ENCODE data around the gene ZNF555. TPM values are rescaled to one million over a fixed set of nuclear protein-coding genes. Genes with fewer than 3 reads are reported as not detected.

The ZNF555 gene
- total and polyA plus RNA-seq, 2 donors, result 4.2 TPM

GRCh38 chr19:2805261-2805900, 35.9 kb upstream of the ZNF555 start:
- Histone ChIP-seq H3K9me3 (ENCODE audit: control insufficient read depth in 2 of 2, insufficient read depth in 1 of 2, low read length in 1 of 2) (peaks cover 0 to 1% of the 10 kb centered on the region in 2 donors), H3K36me3 (ENCODE audit: control insufficient read depth in 2 of 2, insufficient read depth in 2 of 2, low read length in 1 of 2) (peaks cover 91 to 98% of the 10 kb centered on the region in 2 donors), H3K4me3 (ENCODE audit: low read length in 2 of 2) (no peak overlapping the region), H3K27ac (ENCODE audit: low read depth in 1 of 2, low read length in 1 of 2) (no peak overlapping the region), H3K27me3 (ENCODE audit: control insufficient read depth in 2 of 2, insufficient read depth in 1 of 2, low read length in 1 of 2) (no peaks in the 10 kb centered on the region), H3K4me1 (ENCODE audit: control insufficient read depth in 2 of 2, insufficient read depth in 2 of 2, low read length in 2 of 2) (no peaks in the 10 kb centered on the region)
- DNase-seq (ENCODE audit: low read depth in 6 of 9, low spot score in 9 of 9), result no peak
- over 99% methylated on average over 28 of the region's 28 CpGs for WGBS

DNA sequence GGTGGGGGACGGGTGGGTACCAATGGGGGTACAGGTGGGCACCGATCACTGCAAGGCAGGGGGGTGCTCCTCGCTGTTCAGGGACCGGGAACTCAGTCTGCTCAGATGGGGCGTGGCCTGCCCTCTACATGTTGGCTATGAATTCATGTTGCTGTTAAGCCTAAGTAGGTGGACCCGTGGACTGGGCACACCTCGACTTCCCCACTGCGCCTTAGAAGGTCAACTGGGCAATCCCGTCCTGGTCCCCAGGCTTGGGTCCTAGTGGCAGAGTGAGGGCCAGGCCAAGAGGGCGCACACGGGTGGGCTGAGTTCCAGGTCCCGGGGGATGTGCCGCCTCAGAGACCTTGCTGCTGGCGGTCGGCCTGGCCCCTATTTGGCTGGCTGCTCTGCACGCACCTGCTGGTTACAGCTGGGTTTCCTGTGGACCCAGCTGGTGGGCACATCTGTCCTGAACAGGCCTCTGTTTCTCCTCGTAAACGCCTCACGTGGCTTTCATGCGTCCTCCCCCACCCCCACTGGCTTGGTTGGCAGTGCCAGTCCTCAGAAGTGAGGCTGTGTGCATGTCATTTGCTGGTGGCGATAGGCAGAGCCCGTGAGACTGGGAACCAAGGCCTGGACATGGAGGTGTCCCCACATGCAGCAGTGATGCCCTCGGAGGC, 35.2 kb upstream of the ZNF555 start:
- Histone ChIP-seq H3K36me3 (ENCODE audit: control insufficient read depth in 2 of 2, insufficient read depth in 2 of 2, low read length in 1 of 2) (peaks cover 91 to 98% of the 10 kb centered on the region in 2 donors), H3K9me3 (ENCODE audit: control insufficient read depth in 2 of 2, insufficient read depth in 1 of 2, low read length in 1 of 2) (peaks cover 1 to 2% of the 10 kb centered on the region in 2 donors), H3K27ac (ENCODE audit: low read depth in 1 of 2, low read length in 1 of 2) (no peak overlapping the region), H3K4me1 (ENCODE audit: control insufficient read depth in 2 of 2, insufficient read depth in 2 of 2, low read length in 2 of 2) (no peaks in the 10 kb centered on the region), H3K27me3 (ENCODE audit: control insufficient read depth in 2 of 2, insufficient read depth in 1 of 2, low read length in 1 of 2) (no peaks in the 10 kb centered on the region), H3K4me3 (ENCODE audit: low read length in 2 of 2) (no peak overlapping the region)
- DNase-seq (ENCODE audit: low read depth in 6 of 9, low spot score in 9 of 9), result no peak
- 97% methylated on average over 23 of the region's 23 CpGs for WGBS

GRCh38 chr19:2806736-2807378, 34.4 kb upstream of the ZNF555 start:
- Histone ChIP-seq H3K9me3 (ENCODE audit: control insufficient read depth in 2 of 2, insufficient read depth in 1 of 2, low read length in 1 of 2) (peaks cover 0 to 5% of the 10 kb centered on the region in 2 donors), H3K36me3 (ENCODE audit: control insufficient read depth in 2 of 2, insufficient read depth in 2 of 2, low read length in 1 of 2) (peaks cover 90 to 98% of the 10 kb centered on the region in 2 donors), H3K4me3 (ENCODE audit: low read length in 2 of 2) (no peak overlapping the region), H3K4me1 (ENCODE audit: control insufficient read depth in 2 of 2, insufficient read depth in 2 of 2, low read length in 2 of 2) (no peaks in the 10 kb centered on the region), H3K27me3 (ENCODE audit: control insufficient read depth in 2 of 2, insufficient read depth in 1 of 2, low read length in 1 of 2) (no peaks in the 10 kb centered on the region), H3K27ac (ENCODE audit: low read depth in 1 of 2, low read length in 1 of 2) (no peak overlapping the region)
- 97% methylated on average over 34 of the region's 34 CpGs for WGBS
- DNase-seq (ENCODE audit: low read depth in 6 of 9, low spot score in 9 of 9), result no peak

DNA sequence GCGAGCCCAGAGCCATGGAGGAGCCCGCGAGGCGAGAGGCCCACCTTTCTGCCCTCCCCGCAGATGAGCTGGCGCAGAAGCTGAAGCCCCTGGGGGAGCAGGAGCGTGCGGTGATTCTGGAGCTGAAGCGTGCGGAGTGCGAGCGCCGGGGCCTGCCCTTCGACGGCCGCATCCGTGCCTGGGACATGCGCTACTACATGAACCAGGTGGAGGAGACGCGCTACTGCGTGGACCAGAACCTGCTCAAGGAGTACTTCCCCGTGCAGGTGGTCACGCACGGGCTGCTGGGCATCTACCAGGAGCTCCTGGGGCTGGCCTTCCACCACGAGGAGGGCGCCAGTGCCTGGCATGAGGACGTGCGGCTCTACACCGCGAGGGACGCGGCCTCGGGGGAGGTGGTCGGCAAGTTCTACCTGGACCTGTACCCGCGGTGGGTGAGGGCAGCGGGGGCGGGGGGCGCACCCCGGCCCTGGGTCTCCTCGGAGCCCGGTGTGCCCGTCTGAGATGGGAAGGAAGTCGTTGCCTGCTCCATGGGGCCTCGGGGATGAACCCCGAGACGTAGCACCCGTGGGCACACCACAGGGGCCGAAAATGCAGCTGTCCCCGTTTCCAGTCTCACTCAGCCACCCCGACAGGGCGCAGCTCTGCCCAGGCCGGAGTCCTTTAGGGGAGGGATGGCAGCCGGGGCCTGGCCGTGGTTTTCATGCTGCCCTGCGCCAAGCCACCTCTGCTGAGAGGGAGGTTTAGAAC, 33.7 kb upstream of the ZNF555 start:
- no peak overlapping the region for H3K27ac ChIP-seq (ENCODE audit: low read depth in 1 of 2, low read length in 1 of 2)
- peaks cover 87 to 98% of the 10 kb centered on the region in 2 donors for H3K36me3 ChIP-seq (ENCODE audit: control insufficient read depth in 2 of 2, insufficient read depth in 2 of 2, low read length in 1 of 2)
- H3K4me3 ChIP-seq (ENCODE audit: low read length in 2 of 2), result no peak overlapping the region
- WGBS, result 98% methylated on average over 56 of the region's 56 CpGs
- no peaks in the 10 kb centered on the region for H3K27me3 ChIP-seq (ENCODE audit: control insufficient read depth in 2 of 2, insufficient read depth in 1 of 2, low read length in 1 of 2)
- no peaks in the 10 kb centered on the region for H3K4me1 ChIP-seq (ENCODE audit: control insufficient read depth in 2 of 2, insufficient read depth in 2 of 2, low read length in 2 of 2)
- no peak for DNase-seq (ENCODE audit: low read depth in 6 of 9, low spot score in 9 of 9)
- peaks cover 0 to 5% of the 10 kb centered on the region in 2 donors for H3K9me3 ChIP-seq (ENCODE audit: control insufficient read depth in 2 of 2, insufficient read depth in 1 of 2, low read length in 1 of 2)

DNA sequence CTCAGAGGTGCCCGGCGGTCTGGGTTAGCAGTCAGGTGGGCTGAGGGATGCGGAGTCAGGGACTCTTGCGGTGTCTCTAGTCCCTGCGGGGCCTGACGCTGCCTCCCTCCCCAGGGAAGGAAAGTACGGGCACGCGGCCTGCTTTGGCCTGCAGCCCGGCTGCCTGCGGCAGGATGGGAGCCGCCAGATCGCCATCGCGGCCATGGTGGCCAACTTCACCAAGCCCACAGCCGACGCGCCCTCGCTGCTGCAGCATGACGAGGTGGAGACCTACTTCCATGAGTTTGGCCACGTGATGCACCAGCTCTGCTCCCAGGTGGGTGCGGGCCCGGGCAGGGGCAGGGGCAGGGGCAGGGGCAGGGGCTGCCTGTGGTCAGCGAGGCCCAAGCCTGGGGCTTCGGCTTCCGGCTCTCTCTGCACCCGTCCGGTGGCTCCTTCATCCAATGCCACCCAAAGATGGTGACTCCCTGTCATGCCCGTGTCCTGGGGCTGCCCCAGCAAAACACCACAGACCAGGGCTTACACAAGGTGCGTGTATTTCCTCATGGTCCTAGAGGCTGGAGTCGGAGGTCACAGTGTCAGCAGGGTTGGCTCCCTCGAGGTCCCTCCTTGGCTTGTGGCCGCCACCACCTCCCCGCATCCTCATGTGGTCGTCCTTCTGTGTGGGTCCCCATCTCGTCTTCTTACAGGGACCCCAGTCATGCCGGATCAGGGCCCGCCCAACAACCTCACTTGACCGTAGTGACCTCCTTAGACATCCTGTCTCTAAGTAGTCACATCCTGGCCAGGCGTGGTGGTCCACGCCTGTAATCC, 32.9 kb upstream of the ZNF555 start:
- Histone ChIP-seq H3K4me3 (ENCODE audit: low read length in 2 of 2) (no peak overlapping the region), H3K9me3 (ENCODE audit: control insufficient read depth in 2 of 2, insufficient read depth in 1 of 2, low read length in 1 of 2) (peaks cover 0 to 5% of the 10 kb centered on the region in 2 donors), H3K27me3 (ENCODE audit: control insufficient read depth in 2 of 2, insufficient read depth in 1 of 2, low read length in 1 of 2) (no peaks in the 10 kb centered on the region), H3K4me1 (ENCODE audit: control insufficient read depth in 2 of 2, insufficient read depth in 2 of 2, low read length in 2 of 2) (no peaks in the 10 kb centered on the region), H3K36me3 (ENCODE audit: control insufficient read depth in 2 of 2, insufficient read depth in 2 of 2, low read length in 1 of 2) (peaks cover 86 to 98% of the 10 kb centered on the region in 2 donors), H3K27ac (ENCODE audit: low read depth in 1 of 2, low read length in 1 of 2) (no peak overlapping the region)
- WGBS, result 99% methylated on average over 41 of the region's 41 CpGs
- DNase-seq (ENCODE audit: low read depth in 6 of 9, low spot score in 9 of 9), result no peak

DNA sequence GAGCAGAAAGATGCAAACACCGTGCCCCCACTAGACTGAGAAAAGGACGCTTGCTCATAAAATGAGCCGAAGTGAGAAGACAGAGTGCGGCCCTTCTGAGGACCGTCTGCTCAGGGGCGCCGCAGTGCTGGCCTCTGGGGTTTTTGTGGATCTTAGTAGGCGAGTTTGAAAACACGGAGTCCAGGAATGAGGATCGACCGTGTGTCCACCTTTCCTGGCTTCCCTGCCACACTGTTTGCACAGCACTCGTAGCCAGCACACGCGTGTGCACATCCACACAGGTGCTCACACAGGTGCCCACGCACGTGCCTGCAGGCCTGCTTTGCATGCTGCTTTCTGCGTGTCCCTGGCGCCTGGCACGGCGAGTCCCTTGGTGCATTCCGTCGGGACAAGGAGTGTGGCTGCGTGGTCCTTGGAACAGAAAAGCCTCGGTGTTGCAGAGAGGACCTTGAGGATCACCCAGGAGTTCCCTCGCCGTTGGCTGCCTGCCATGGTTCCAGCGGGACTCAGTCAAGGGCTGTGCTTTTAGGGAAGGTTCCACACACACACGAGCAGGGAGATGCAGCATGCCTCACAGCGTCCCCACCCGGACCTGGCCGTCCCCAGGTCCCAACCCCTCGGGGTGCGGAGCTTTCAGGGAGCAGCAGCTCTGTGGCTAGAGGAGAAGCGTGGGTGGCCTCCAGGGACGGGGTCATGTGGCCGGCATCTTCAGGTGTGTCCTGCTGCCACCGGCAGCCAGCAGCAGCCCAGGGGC, 31.7 kb upstream of the ZNF555 start:
- 97% methylated on average over 37 of the region's 37 CpGs for WGBS
- no peaks in the 10 kb centered on the region for H3K4me1 ChIP-seq (ENCODE audit: control insufficient read depth in 2 of 2, insufficient read depth in 2 of 2, low read length in 2 of 2)
- peaks cover 84 to 98% of the 10 kb centered on the region in 2 donors for H3K36me3 ChIP-seq (ENCODE audit: control insufficient read depth in 2 of 2, insufficient read depth in 2 of 2, low read length in 1 of 2)
- H3K9me3 ChIP-seq (ENCODE audit: control insufficient read depth in 2 of 2, insufficient read depth in 1 of 2, low read length in 1 of 2), result peaks cover 0 to 5% of the 10 kb centered on the region in 2 donors
- no peak overlapping the region for H3K27ac ChIP-seq (ENCODE audit: low read depth in 1 of 2, low read length in 1 of 2)
- no peak overlapping the region for H3K4me3 ChIP-seq (ENCODE audit: low read length in 2 of 2)
- DNase-seq (ENCODE audit: low read depth in 6 of 9, low spot score in 9 of 9), result no peak
- no peaks in the 10 kb centered on the region for H3K27me3 ChIP-seq (ENCODE audit: control insufficient read depth in 2 of 2, insufficient read depth in 1 of 2, low read length in 1 of 2)

DNA sequence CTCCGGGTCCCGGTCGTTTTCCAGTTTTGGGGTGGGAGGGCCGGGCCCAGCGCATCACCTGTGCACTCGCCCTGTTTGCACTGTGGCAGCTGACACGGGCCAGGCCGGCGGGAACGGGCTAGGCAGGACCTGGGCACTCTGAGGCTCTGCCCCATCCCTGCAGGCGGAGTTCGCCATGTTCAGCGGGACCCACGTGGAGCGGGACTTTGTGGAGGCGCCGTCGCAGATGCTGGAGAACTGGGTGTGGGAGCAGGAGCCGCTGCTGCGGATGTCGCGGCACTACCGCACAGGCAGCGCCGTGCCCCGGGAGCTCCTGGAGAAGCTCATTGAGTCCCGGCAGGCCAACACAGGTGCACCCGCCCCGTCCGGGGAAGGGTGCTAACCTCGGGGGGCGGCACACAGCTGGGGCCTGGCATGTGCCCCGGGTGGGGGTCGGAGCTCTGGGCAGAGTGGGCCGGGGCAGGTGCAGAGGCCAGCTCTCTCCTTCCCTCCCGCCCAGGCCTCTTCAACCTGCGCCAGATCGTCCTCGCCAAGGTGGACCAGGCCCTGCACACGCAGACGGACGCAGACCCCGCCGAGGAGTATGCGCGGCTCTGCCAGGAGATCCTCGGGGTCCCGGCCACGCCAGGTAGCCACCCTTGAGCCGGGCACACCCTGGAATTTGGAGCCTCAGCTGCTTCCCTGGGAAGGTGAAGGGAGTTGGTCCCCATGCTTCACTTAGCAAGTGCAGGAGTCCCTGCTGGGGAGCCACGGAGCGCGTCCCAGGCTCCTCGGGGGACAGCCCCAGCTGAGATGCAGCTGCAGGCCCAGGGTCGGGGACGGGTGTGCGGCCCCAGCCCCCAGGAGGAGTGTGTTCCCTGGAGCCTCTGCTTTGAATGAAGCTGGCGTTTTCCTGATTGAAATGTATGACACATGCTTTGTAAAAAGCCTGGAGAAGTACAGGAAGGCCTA, 30.9 kb upstream of the ZNF555 start:
- no peak for DNase-seq (ENCODE audit: low read depth in 6 of 9, low spot score in 9 of 9)
- Histone ChIP-seq H3K4me3 (ENCODE audit: low read length in 2 of 2) (no peak overlapping the region), H3K36me3 (ENCODE audit: control insufficient read depth in 2 of 2, insufficient read depth in 2 of 2, low read length in 1 of 2) (peaks cover 83 to 97% of the 10 kb centered on the region in 2 donors), H3K27me3 (ENCODE audit: control insufficient read depth in 2 of 2, insufficient read depth in 1 of 2, low read length in 1 of 2) (no peaks in the 10 kb centered on the region), H3K4me1 (ENCODE audit: control insufficient read depth in 2 of 2, insufficient read depth in 2 of 2, low read length in 2 of 2) (no peaks in the 10 kb centered on the region), H3K9me3 (ENCODE audit: control insufficient read depth in 2 of 2, insufficient read depth in 1 of 2, low read length in 1 of 2) (peaks cover 0 to 5% of the 10 kb centered on the region in 2 donors), H3K27ac (ENCODE audit: low read depth in 1 of 2, low read length in 1 of 2) (no peak overlapping the region)
- WGBS, result 98% methylated on average over 58 of the region's 58 CpGs
